Stomach (tissue), 4 donors: ENCODE measurements around the gene ANKRD62.

Experiments used
- CTCF ChIP-seq, 7 experiments: fragments of 450-650 bp in 4 of 7; fragments of 200-600 bp in 3 of 7; sonication (generic) in 3 of 7; IDR thresholded peaks; one replicate each; pipeline ENCODE4 v1.5.1; 2016 to 2019; ENCODE audit warnings: antibody characterized with exemption in 7 of 7, control low read depth in 2 of 7, mild to moderate bottlenecking in 1 of 7
- POLR2A ChIP-seq, 4 donors: fragments of 450-650 bp; IDR thresholded peaks; one replicate each; pipeline ENCODE4 v1.6.1; 2016; ENCODE audit warnings: antibody characterized with exemption in 4 of 4, control low read depth in 2 of 4, mild to moderate bottlenecking in 1 of 4, moderate library complexity in 1 of 4
- POLR2AphosphoS5 ChIP-seq, 3 donors: sonication (generic); formaldehyde crosslinking; IDR thresholded peaks; one replicate each; pipeline ENCODE4 v1.6.1; 2016; ENCODE audit warnings: antibody characterized with exemption in 3 of 3

- TF ChIP-seq POLR2A (IDR thresholded peaks at IDR 0.05) (no peak), CTCF (IDR thresholded peaks at IDR 0.05) (no peak), POLR2AphosphoS5 (IDR thresholded peaks at IDR 0.05) (no peak)
These were observed 14.0 kb upstream of the ANKRD62 start for GRCh38 chr18:12079491-12080237.
